ENCODE data around the gene AFG3L2. TPM values are rescaled to one million over a fixed set of nuclear protein-coding genes. Genes with fewer than 3 reads are reported as not detected.

Gene AFG3L2
- total RNA-seq, 1 experiment from 2014 or later, result 52.6 TPM

Other genes with a start within 250 kb of the AFG3L2 start
- not detected in 2 replicates for gene CIDEA, start 122.9 kb downstream of the AFG3L2 start, total RNA-seq (2014; rRNA removed; shearing (Covaris generic))
- gene TUBB6, start 69.0 kb downstream of the AFG3L2 start, total RNA-seq (2014; rRNA removed; shearing (Covaris generic)), result 126 TPM in 2 replicates
- gene PRELID3A, start 30.7 kb upstream of the AFG3L2 start, total RNA-seq (2014; rRNA removed; shearing (Covaris generic)), result 3.0 and 7.7 TPM in 2 replicates